ENCODE measurements around the gene SCART1. TPM values are rescaled to one million over a fixed set of nuclear protein-coding genes. Genes with fewer than 3 reads are reported as not detected.
"Not testable (repeated sequence)": the region's sequence is repeated elsewhere in the genome, so short reads cannot be mapped to it uniquely, and the experiment has no call there.

Gene SCART1
- total RNA-seq, 1 experiment from 2014 or later = 0.50 TPM

DNA sequence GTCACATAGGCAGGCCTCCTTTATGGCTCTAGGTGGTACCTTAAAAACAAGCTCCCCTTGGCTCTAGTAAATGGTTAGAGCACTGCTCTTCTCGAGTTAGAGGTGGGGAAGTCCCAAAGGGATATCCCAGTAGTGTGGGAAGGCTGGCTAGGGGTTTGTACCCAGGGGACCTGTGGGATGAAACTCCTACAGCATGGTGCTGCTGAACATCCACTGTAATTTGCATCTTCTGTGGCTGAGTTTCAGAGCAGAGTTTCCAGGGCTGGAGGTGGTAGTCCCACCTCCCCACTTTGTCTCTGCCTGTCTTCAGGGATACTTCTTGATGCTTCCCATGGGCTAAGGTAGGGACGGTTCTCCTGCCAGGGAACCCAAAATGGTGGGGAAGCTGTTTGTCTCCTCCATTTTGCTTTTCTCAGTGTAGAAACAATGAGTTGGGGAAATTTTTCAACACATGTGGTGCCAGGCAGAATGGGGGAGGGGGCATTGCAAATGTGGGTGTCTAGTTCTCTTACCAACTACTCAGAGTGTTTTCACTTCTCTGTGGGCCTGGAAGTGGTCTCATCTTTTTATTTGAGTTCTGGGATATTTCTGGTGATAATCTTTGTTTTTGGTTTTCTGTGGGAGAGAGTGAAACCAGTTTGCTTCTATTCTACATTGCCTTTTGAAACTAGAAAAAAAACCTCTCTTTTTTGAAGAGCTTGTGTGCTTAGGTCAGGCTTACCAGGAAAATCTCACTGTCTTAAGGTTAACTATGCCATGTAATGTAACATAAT, 36.3 kb downstream of the SCART1 start:
- no peak overlapping the region for H2BK5ac ChIP-seq (ENCODE audit: insufficient read length, low read length)
- no peaks in the 10 kb centered on the region for H3K79me2 ChIP-seq (ENCODE audit: insufficient read depth, low read length)
- Mint-ChIP-seq H3K4me3 (no peak overlapping the region), H3K27ac (no peak overlapping the region), H3K27me3 (ENCODE audit: low read depth) (no peaks in the 10 kb centered on the region; the same call in none of the 2 replicates), H3K36me3 (ENCODE audit: insufficient read depth in 1 of 3, low read depth in 3 of 3) (peaks cover 0 to 28% (median 5%) of the 10 kb centered on the region in 3 experiments; a peak in 5 of 7 replicates), H3K4me1 (no peaks in the 10 kb centered on the region), H3K9me3 (peaks cover 83 to 92% of the 10 kb centered on the region in 2 experiments)
- no peak overlapping the region for H3K56ac ChIP-seq (ENCODE audit: insufficient read length, low read depth, low read length)
- no peaks in the 10 kb centered on the region for H3K27me3 ChIP-seq (ENCODE audit: insufficient read depth, low read length)
- TF ChIP-seq, protein P1, sequence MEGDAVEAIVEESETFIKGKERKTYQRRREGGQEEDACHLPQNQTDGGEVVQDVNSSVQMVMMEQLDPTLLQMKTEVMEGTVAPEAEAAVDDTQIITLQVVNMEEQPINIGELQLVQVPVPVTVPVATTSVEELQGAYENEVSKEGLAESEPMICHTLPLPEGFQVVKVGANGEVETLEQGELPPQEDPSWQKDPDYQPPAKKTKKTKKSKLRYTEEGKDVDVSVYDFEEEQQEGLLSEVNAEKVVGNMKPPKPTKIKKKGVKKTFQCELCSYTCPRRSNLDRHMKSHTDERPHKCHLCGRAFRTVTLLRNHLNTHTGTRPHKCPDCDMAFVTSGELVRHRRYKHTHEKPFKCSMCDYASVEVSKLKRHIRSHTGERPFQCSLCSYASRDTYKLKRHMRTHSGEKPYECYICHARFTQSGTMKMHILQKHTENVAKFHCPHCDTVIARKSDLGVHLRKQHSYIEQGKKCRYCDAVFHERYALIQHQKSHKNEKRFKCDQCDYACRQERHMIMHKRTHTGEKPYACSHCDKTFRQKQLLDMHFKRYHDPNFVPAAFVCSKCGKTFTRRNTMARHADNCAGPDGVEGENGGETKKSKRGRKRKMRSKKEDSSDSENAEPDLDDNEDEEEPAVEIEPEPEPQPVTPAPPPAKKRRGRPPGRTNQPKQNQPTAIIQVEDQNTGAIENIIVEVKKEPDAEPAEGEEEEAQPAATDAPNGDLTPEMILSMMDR (conservative IDR thresholded peaks at IDR 0.05) = no peak
- no peaks in the 10 kb centered on the region for H4K20me1 ChIP-seq (ENCODE audit: control insufficient read depth, insufficient read depth, insufficient read length)
- no peak for DNase-seq
- no peak overlapping the region for H3K23ac ChIP-seq (ENCODE audit: insufficient read length, low read depth, low read length)
- no peak overlapping the region for H2BK120ac ChIP-seq (ENCODE audit: low read depth, low read length, poor library complexity, severe bottlenecking)
- WGBS (ENCODE audit: extremely low coverage, insufficient read length, low lambda C conversion rate) = no CpG with 5 or more reads among the region's 2 CpGs
- H3K4me1 ChIP-seq (ENCODE audit: insufficient read depth, low read length) = no peaks in the 10 kb centered on the region
- no peak overlapping the region for H2BK12ac ChIP-seq (ENCODE audit: insufficient read length, low read depth, low read length)
- no peak overlapping the region for H2BK15ac ChIP-seq (ENCODE audit: low read depth, low read length)
- no peak overlapping the region for H4K8ac ChIP-seq (replicated peaks; ENCODE audit: insufficient read length, low read depth, low read length)
- peaks cover 56% of the 10 kb centered on the region for H3K9me3 ChIP-seq (ENCODE audit: control insufficient read depth, low read depth, low read length)
- H3K79me1 ChIP-seq (ENCODE audit: insufficient read depth, low read depth, low read length, poor library complexity, severe bottlenecking) = no peaks in the 10 kb centered on the region
- H3K14ac ChIP-seq (ENCODE audit: insufficient read depth, low read length) = no peak overlapping the region
- H3K4me2 ChIP-seq (ENCODE audit: insufficient read depth, insufficient read length, low read length) = no peak overlapping the region
- no peak overlapping the region for H2AK5ac ChIP-seq (ENCODE audit: insufficient read length, low read length)
- H3K23me2 ChIP-seq (ENCODE audit: insufficient read length, low read depth, low read length, poor library complexity, severe bottlenecking) = no peaks in the 10 kb centered on the region
- H3K18ac ChIP-seq (ENCODE audit: insufficient read length, low read depth, low read length) = no peak overlapping the region
- no peak overlapping the region for H4K5ac ChIP-seq (ENCODE audit: insufficient read length, low read depth, low read length)
- H3K27ac ChIP-seq (ENCODE audit: insufficient read length, low read depth, low read length) = no peak overlapping the region
- no peak overlapping the region for H2BK20ac ChIP-seq (ENCODE audit: low read depth, low read length, poor library complexity, severe bottlenecking)
- H3T11ph ChIP-seq (ENCODE audit: low read length) = no peak overlapping the region
- H3K4ac ChIP-seq (ENCODE audit: low read depth, low read length) = no peak overlapping the region
- no peak overlapping the region for H2AFZ ChIP-seq (ENCODE audit: low read length)
- no peak overlapping the region for H4K91ac ChIP-seq (ENCODE audit: insufficient read length, low read depth, low read length)
- no peak overlapping the region for H3K9ac ChIP-seq (ENCODE audit: extremely low read depth, insufficient read length, low read length)

DNA sequence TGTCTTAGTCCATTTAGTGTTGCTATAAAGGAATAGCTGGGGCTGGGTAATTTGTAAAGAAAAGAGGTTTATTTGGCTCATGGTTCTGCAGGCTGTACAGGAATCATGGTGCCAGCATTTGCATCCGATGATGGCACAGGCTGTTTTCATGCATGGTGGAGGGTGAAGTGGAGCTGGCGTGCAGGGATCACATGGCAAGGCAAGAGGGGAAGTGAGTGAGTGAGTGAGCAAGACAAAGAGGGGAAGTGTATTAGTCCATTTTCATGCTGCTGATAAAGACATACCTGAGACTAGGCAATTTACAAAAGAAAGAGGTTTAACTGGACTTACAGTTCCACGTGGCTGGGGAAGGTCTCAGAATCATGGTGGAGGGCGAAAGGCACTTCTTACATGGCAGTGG, 39.8 kb downstream of the SCART1 start:
- not testable (repeated sequence) for H4K5ac ChIP-seq (ENCODE audit: insufficient read length, low read depth, low read length); H3K4me3 Mint-ChIP-seq; H2BK5ac ChIP-seq (ENCODE audit: insufficient read length, low read length); H3K4me1 Mint-ChIP-seq; H3K4ac ChIP-seq (ENCODE audit: low read depth, low read length); H3K9ac ChIP-seq (ENCODE audit: extremely low read depth, insufficient read length, low read length); H2AK5ac ChIP-seq (ENCODE audit: insufficient read length, low read length); H3K4me1 ChIP-seq (ENCODE audit: insufficient read depth, low read length); H3K27me3 ChIP-seq (ENCODE audit: insufficient read depth, low read length); H3K79me2 ChIP-seq (ENCODE audit: insufficient read depth, low read length); H3T11ph ChIP-seq (ENCODE audit: low read length); H3K23me2 ChIP-seq (ENCODE audit: insufficient read length, low read depth, low read length, poor library complexity, severe bottlenecking); H4K91ac ChIP-seq (ENCODE audit: insufficient read length, low read depth, low read length); H3K56ac ChIP-seq (ENCODE audit: insufficient read length, low read depth, low read length); H3K4me2 ChIP-seq (ENCODE audit: insufficient read depth, insufficient read length, low read length); H3K27ac Mint-ChIP-seq; H3K79me1 ChIP-seq (ENCODE audit: insufficient read depth, low read depth, low read length, poor library complexity, severe bottlenecking); H3K27ac ChIP-seq (ENCODE audit: insufficient read length, low read depth, low read length); H2BK15ac ChIP-seq (ENCODE audit: low read depth, low read length); H3K18ac ChIP-seq (ENCODE audit: insufficient read length, low read depth, low read length); H2BK120ac ChIP-seq (ENCODE audit: low read depth, low read length, poor library complexity, severe bottlenecking); H2BK20ac ChIP-seq (ENCODE audit: low read depth, low read length, poor library complexity, severe bottlenecking); H2AFZ ChIP-seq (ENCODE audit: low read length); H3K27me3 Mint-ChIP-seq (ENCODE audit: low read depth); H4K8ac ChIP-seq (replicated peaks; ENCODE audit: insufficient read length, low read depth, low read length); DNase-seq; H4K20me1 ChIP-seq (ENCODE audit: control insufficient read depth, insufficient read depth, insufficient read length); H2BK12ac ChIP-seq (ENCODE audit: insufficient read length, low read depth, low read length); H3K14ac ChIP-seq (ENCODE audit: insufficient read depth, low read length); H3K23ac ChIP-seq (ENCODE audit: insufficient read length, low read depth, low read length)
- WGBS (ENCODE audit: extremely low coverage, insufficient read length, low lambda C conversion rate) = no CpG with 5 or more reads among the region's 4 CpGs
- peaks cover 74% of the 10 kb centered on the region for H3K9me3 ChIP-seq (ENCODE audit: control insufficient read depth, low read depth, low read length)
- Mint-ChIP-seq H3K36me3 (ENCODE audit: insufficient read depth in 1 of 3, low read depth in 3 of 3) (peaks cover 0 to 29% (median 5%) of the 10 kb centered on the region in 3 experiments; a peak in 6 of 7 replicates), H3K9me3 (peaks cover 81 to 90% of the 10 kb centered on the region in 2 experiments)

Measured in H9 (cell line).